Kidney (tissue), 2 donors: ENCODE measurements around the gene CT45A5. TPM values are rescaled to one million over a fixed set of nuclear protein-coding genes. Genes with fewer than 3 reads are reported as not detected.

Experiments used
- polyA plus RNA-seq: library from polyadenylated mRNA; stranded (reverse); fragments of 350-450 nt; fragmentation: Illumina TruSeq; extraction: RNeasy Lipid Tissue Mini Kit (QIAGEN cat#74804); gene quantifications from one replicate; pipeline ENCODE4 v1.2.3, GENCODE V29; 2014; ENCODE audit warnings: low read depth, low replicate concordance; ENCODE audit not compliant: insufficient read depth
- total RNA-seq: library from RNA; stranded (reverse); fragmentation: NEBNext Ultra II Directional; extraction: Animal tissue kit (Norgen Biotek cat#: 25700); gene quantifications from one replicate; pipeline ENCODE4 v1.2.1, GENCODE V29; 2021
- donor health status: DM: yes; HTN: yes; CAD: no.

Gene CT45A5
- total and polyA plus RNA-seq, 2 donors from 2014 or later: not detected

Other genes starting within 250 kb of the CT45A5 start
- gene CT45A1, start 71.9 kb downstream of the CT45A5 start, total RNA-seq: not detected
- gene CT45A1, start 71.9 kb downstream of the CT45A5 start, polyA plus RNA-seq: not detected
- not detected for gene CT45A3, start 17.3 kb downstream of the CT45A5 start, total RNA-seq
- gene CT45A3, start 17.3 kb downstream of the CT45A5 start, polyA plus RNA-seq: not detected
- not detected for gene CT45A6, start 17.3 kb upstream of the CT45A5 start, total RNA-seq
- gene CT45A6, start 17.3 kb upstream of the CT45A5 start, polyA plus RNA-seq: not detected
- gene CT45A2, start 34.5 kb upstream of the CT45A5 start, total RNA-seq: not detected
- not detected for gene CT45A2, start 34.5 kb upstream of the CT45A5 start, polyA plus RNA-seq
- gene CT45A7, start 51.8 kb upstream of the CT45A5 start, total RNA-seq: not detected
- gene CT45A7, start 51.8 kb upstream of the CT45A5 start, polyA plus RNA-seq: not detected
- gene CT45A8, start 69.0 kb upstream of the CT45A5 start, total RNA-seq: not detected
- not detected for gene CT45A8, start 69.0 kb upstream of the CT45A5 start, polyA plus RNA-seq
- gene CT45A9, start 86.3 kb upstream of the CT45A5 start, total RNA-seq: not detected
- not detected for gene CT45A9, start 86.3 kb upstream of the CT45A5 start, polyA plus RNA-seq
- not detected for gene CT45A10, start 107.9 kb upstream of the CT45A5 start, total RNA-seq
- gene CT45A10, start 107.9 kb upstream of the CT45A5 start, polyA plus RNA-seq: not detected
- not detected for gene SAGE1, start 108.2 kb upstream of the CT45A5 start, total RNA-seq
- not detected for gene SAGE1, start 108.2 kb upstream of the CT45A5 start, polyA plus RNA-seq
- 30.9 TPM for gene MMGT1, start 188.5 kb upstream of the CT45A5 start, total RNA-seq
- gene MMGT1, start 188.5 kb upstream of the CT45A5 start, polyA plus RNA-seq: 15.3 TPM
- gene SLC9A6, start 199.9 kb upstream of the CT45A5 start, total RNA-seq: 14.1 TPM
- gene SLC9A6, start 199.9 kb upstream of the CT45A5 start, polyA plus RNA-seq: 7.2 TPM